GM08714 (cell line): Measurements from ENCODE around the gene ELN.
"Not testable (repeated sequence)": the region's sequence is repeated elsewhere in the genome, so short reads cannot be mapped to it uniquely, and the experiment has no call there.

Experiments used
- H3K4me3 ChIP-seq: fragments of 200-500 bp; sonication (Bioruptor generic); 2 replicates; pipeline ENCODE4 v1.5.1; 2014; ENCODE audit warnings: mild to moderate bottlenecking, low read length, inconsistent platforms
- ZNF274 ChIP-seq: IDR thresholded peaks from 2 replicates; pipeline ENCODE4 v1.6.1; 2012; ENCODE audit warnings: mild to moderate bottlenecking, low read depth, low read length

ELN gene

GRCh38 chr7:74027683-74028320, at the start of gene ELN:
Gene ELN (plus strand): TSS chr7:74028173. CDS start chr7:74028188, 15 bp downstream.
- no peak within 1 kb of the TSS for H3K4me3 ChIP-seq
- TF ChIP-seq ZNF274, result no peak

GRCh38 chr7:73978661-73979563, 49.1 kb upstream of the ELN start:
- TF ChIP-seq ZNF274, result no peak
- H3K4me3 ChIP-seq, result no peak overlapping the region

- H3K4me3 ChIP-seq, result not testable (repeated sequence)
These were observed 48.3 kb upstream of the ELN start for GRCh38 chr7:73979656-73980055.

- TF ChIP-seq ZNF274, result no peak
- no peak overlapping the region for H3K4me3 ChIP-seq
These were observed 47.8 kb upstream of the ELN start for GRCh38 chr7:73980206-73980605.

GRCh38 chr7:73981933-73982332, 46.0 kb upstream of the ELN start:
- TF ChIP-seq ZNF274, result no peak

GRCh38 chr7:73983437-73984164, 44.4 kb upstream of the ELN start:
- H3K4me3 ChIP-seq, result no peak overlapping the region
- no peak for TF ChIP-seq ZNF274

More at GRCh38 chr7:73981933-73982332, 46.0 kb upstream of the ELN start:
- no peak overlapping the region for H3K4me3 ChIP-seq

GRCh38 chr7:73984481-73985205, 43.3 kb upstream of the ELN start:
- no peak overlapping the region for H3K4me3 ChIP-seq
- TF ChIP-seq ZNF274, result no peak

GRCh38 chr7:73985737-73986141, 42.2 kb upstream of the ELN start:
- no peak for TF ChIP-seq ZNF274
- no peak overlapping the region for H3K4me3 ChIP-seq

- no peak for TF ChIP-seq ZNF274
- no peak overlapping the region for H3K4me3 ChIP-seq
These were observed 41.8 kb upstream of the ELN start for GRCh38 chr7:73986158-73986631.

- TF ChIP-seq ZNF274, result no peak
- no peak overlapping the region for H3K4me3 ChIP-seq
These were observed 40.7 kb upstream of the ELN start for GRCh38 chr7:73987298-73987697.

- no peak overlapping the region for H3K4me3 ChIP-seq
- TF ChIP-seq ZNF274, result no peak
These were observed 39.8 kb upstream of the ELN start for GRCh38 chr7:73988197-73988596.

- H3K4me3 ChIP-seq, result no peak overlapping the region
- TF ChIP-seq ZNF274, result no peak
These were observed 36.4 kb upstream of the ELN start for GRCh38 chr7:73991522-73992100.

GRCh38 chr7:73992101-73992562, 35.8 kb upstream of the ELN start:
- no peak overlapping the region for H3K4me3 ChIP-seq
- no peak for TF ChIP-seq ZNF274
